SU-DHL-6 (cell line): Measurements from ENCODE around the gene MARCKSL1.
"Not testable (repeated sequence)": the region's sequence is repeated elsewhere in the genome, so short reads cannot be mapped to it uniquely, and the experiment has no call there.

ENCODE experiments used
- H2AFZ ChIP-seq: fragments of 200-600 bp; sonication (generic); 2 replicates; pipeline ENCODE4 v1.6.1; 2014; ENCODE audit warnings: low read depth, mild to moderate bottlenecking, moderate library complexity, mixed read lengths, antibody characterized with exemption, low read length; ENCODE audit not compliant: severe bottlenecking
- H3F3A ChIP-seq: fragments of 200-600 bp; shearing (Covaris generic); 2 replicates; pipeline ENCODE4 v1.6.0; 2016; ENCODE audit warnings: antibody characterized with exemption, mild to moderate bottlenecking; ENCODE audit not compliant: insufficient read depth
- H3K27ac ChIP-seq: fragments of 200-600 bp; sonication (generic); 2 replicates; pipeline ENCODE4 v1.5.1; 2016; ENCODE audit warnings: low read depth, mild to moderate bottlenecking, low read length, moderate library complexity, mixed read lengths
- H3K27me3 ChIP-seq: fragments of 200-600 bp; sonication (generic), shearing (Covaris generic); 2 replicates; pipeline ENCODE4 v1.6.0; 2014; ENCODE audit warnings: mild to moderate bottlenecking, low read length
- H3K36me3 ChIP-seq: fragments of 200-600 bp; sonication (generic); 2 replicates; pipeline ENCODE4 v1.6.1; 2014; ENCODE audit warnings: mild to moderate bottlenecking, low read length, mixed read lengths
- H3K4me2 ChIP-seq: fragments of 300-600, 200-600 bp; shearing (Covaris generic), sonication (generic); 2 replicates; pipeline ENCODE4 v1.6.0; 2014; ENCODE audit warnings: low read length, low read depth, mild to moderate bottlenecking; ENCODE audit not compliant: poor library complexity, severe bottlenecking
- H3K4me3 ChIP-seq: fragments of 200-600 bp; sonication (generic); 2 replicates; pipeline ENCODE4 v1.5.1; 2014; ENCODE audit warnings: antibody characterized with exemption, low read length, mild to moderate bottlenecking, mixed read lengths; ENCODE audit not compliant: insufficient read depth, poor library complexity, severe bottlenecking
- H3K79me2 ChIP-seq: fragments of 200-600 bp; sonication (generic); 2 replicates; pipeline ENCODE4 v1.6.1; 2014; ENCODE audit warnings: mild to moderate bottlenecking, low read length, moderate library complexity; ENCODE audit not compliant: insufficient read depth
- H3K9ac ChIP-seq: fragments of 200-600 bp; sonication (generic); 2 replicates; pipeline ENCODE4 v1.7.0; 2014; ENCODE audit warnings: mild to moderate bottlenecking, low read length
- H3K9me2 ChIP-seq: fragments of 200-600 bp; sonication (generic); replicated peaks from 2 replicates; pipeline ENCODE4 v1.6.1; 2014; ENCODE audit warnings: low read length; ENCODE audit not compliant: insufficient read depth
- H3K9me3 ChIP-seq: fragments of 200-600 bp; sonication (generic); 2 replicates; pipeline ENCODE4 v1.6.1; 2014; ENCODE audit warnings: low read length, mixed read lengths; ENCODE audit not compliant: insufficient read depth
- H4K20me1 ChIP-seq: fragments of 200-600 bp; sonication (generic); 2 replicates; pipeline ENCODE4 v1.6.1; 2014; ENCODE audit warnings: low read depth, mild to moderate bottlenecking, antibody characterized with exemption, low read length, moderate library complexity, mixed read lengths
- CTCF ChIP-seq: fragments of 200-600 bp; sonication (generic); IDR thresholded peaks from one replicate; pipeline ENCODE4 v1.5.1; 2017; ENCODE audit warnings: antibody characterized with exemption, mild to moderate bottlenecking, low read length, moderate library complexity; ENCODE audit not compliant: insufficient read depth, poor library complexity, severe bottlenecking
- EZH2phosphoT487 ChIP-seq: fragments of 200-600 bp; sonication (generic), shearing (Covaris generic); conservative IDR thresholded peaks from 2 replicates; pipeline ENCODE4 v1.6.1; 2018; ENCODE audit warnings: mild to moderate bottlenecking, antibody characterized with exemption, low read length, moderate library complexity, mixed read lengths

MARCKSL1 gene

GRCh38 chr1:32303997-32304622 is 31.9 kb downstream of the MARCKSL1 start:
- Histone ChIP-seq H3K4me2 (no peak overlapping the region), H3K4me3 (no peak overlapping the region), H3F3A (peaks cover 24% of the 10 kb centered on the region), H3K27ac (no peak overlapping the region), H4K20me1 (peaks cover 23% of the 10 kb centered on the region), H3K79me2 (peaks cover 97% of the 10 kb centered on the region), H3K9ac (no peak overlapping the region), H3K27me3 (no peaks in the 10 kb centered on the region), H3K9me2 (no peaks in the 10 kb centered on the region), H3K36me3 (peaks cover 45% of the 10 kb centered on the region), H2AFZ (no peak overlapping the region), H3K9me3 (no peaks in the 10 kb centered on the region)
- TF ChIP-seq CTCF, result no peak

- no peaks in the 10 kb centered on the region for H3K27me3 ChIP-seq
- H4K20me1 ChIP-seq, result peaks cover 28% of the 10 kb centered on the region
- no peaks in the 10 kb centered on the region for H3K9me2 ChIP-seq
- H3K9me3 ChIP-seq, result no peaks in the 10 kb centered on the region
- no peak for TF ChIP-seq CTCF
- TF ChIP-seq EZH2phosphoT487, result no peak
- H3K9ac ChIP-seq, result no peak overlapping the region
- H3K4me2 ChIP-seq, result no peak overlapping the region
- H3K27ac ChIP-seq, result no peak overlapping the region
- H3F3A ChIP-seq, result peaks cover 19% of the 10 kb centered on the region
- no peak overlapping the region for H2AFZ ChIP-seq
- peaks cover 47% of the 10 kb centered on the region for H3K36me3 ChIP-seq
- no peak overlapping the region for H3K4me3 ChIP-seq
- peaks cover 98% of the 10 kb centered on the region for H3K79me2 ChIP-seq
Measured at GRCh38 chr1:32303358-32303757, 32.7 kb downstream of the MARCKSL1 start.

- H2AFZ ChIP-seq, result no peak overlapping the region
- H3K4me2 ChIP-seq, result no peak overlapping the region
- no peaks in the 10 kb centered on the region for H3F3A ChIP-seq
- no peaks in the 10 kb centered on the region for H3K27me3 ChIP-seq
- H3K79me2 ChIP-seq, result peaks cover 95% of the 10 kb centered on the region
- no peaks in the 10 kb centered on the region for H3K9me2 ChIP-seq
- peaks cover 41% of the 10 kb centered on the region for H4K20me1 ChIP-seq
- H3K36me3 ChIP-seq, result peaks cover 29% of the 10 kb centered on the region
- no peak overlapping the region for H3K4me3 ChIP-seq
- no peak overlapping the region for H3K9ac ChIP-seq
- TF ChIP-seq EZH2phosphoT487, result no peak
- no peak for TF ChIP-seq CTCF
- no peak overlapping the region for H3K27ac ChIP-seq
- no peaks in the 10 kb centered on the region for H3K9me3 ChIP-seq
Measured at GRCh38 chr1:32299327-32299726, 36.7 kb downstream of the MARCKSL1 start.

GRCh38 chr1:32298211-32298610 is 37.8 kb downstream of the MARCKSL1 start:
- not testable (repeated sequence) for H3K27ac ChIP-seq, H3K4me3 ChIP-seq, H2AFZ ChIP-seq, H3K27me3 ChIP-seq, H3K9me3 ChIP-seq, H3K4me2 ChIP-seq, H3F3A ChIP-seq, H3K9me2 ChIP-seq, H3K9ac ChIP-seq
- Histone ChIP-seq H3K79me2 (peaks cover 95% of the 10 kb centered on the region), H3K36me3 (peaks cover 19% of the 10 kb centered on the region), H4K20me1 (peaks cover 41% of the 10 kb centered on the region)
